Calu3 (cell line): ENCODE measurements around the gene CFAP57. TPM values are rescaled to one million over a fixed set of nuclear protein-coding genes. Genes with fewer than 3 reads are reported as not detected.
A peak's percentile ranks its signal among the peaks of the same experiment; 100 is the strongest.

Experiments used
- BruUV-seq: library from RNA; stranded (reverse); fragments of 400-500 nt; replicated peaks from 2 replicates; lab custom pipeline; 2021; lab: Mats Ljungman, UMichigan
- CTCF ChIA-PET: fragments of 300-600 bp; sonication (Branson Sonifier 250); formaldehyde crosslinking; loops from one replicate; lab custom pipeline; 2022; ENCODE audit warnings: antibody characterized with exemption; lab: Charles Lee
- DNase-seq: peaks from one replicate; pipeline ENCODE4 v3.0.0; 2022
- H3K27ac Mint-ChIP-seq: one replicate; pipeline ENCODE4 v1.8.0; 2022; ENCODE audit warnings: mixed read lengths; ENCODE audit not compliant: unreplicated experiment
- H3K27me3 Mint-ChIP-seq: one replicate; pipeline ENCODE4 v1.8.0; 2022; ENCODE audit warnings: mixed read lengths; ENCODE audit not compliant: unreplicated experiment
- H3K36me3 Mint-ChIP-seq: one replicate; pipeline ENCODE4 v1.8.0; 2022; ENCODE audit warnings: mild to moderate bottlenecking, moderate library complexity, mixed read lengths; ENCODE audit not compliant: insufficient read depth, unreplicated experiment
- H3K4me1 Mint-ChIP-seq: one replicate; pipeline ENCODE4 v1.8.0; 2022; ENCODE audit warnings: mild to moderate bottlenecking, low read depth, mixed read lengths; ENCODE audit not compliant: unreplicated experiment
- H3K4me3 Mint-ChIP-seq: one replicate; pipeline ENCODE4 v1.8.0; 2022; ENCODE audit warnings: mild to moderate bottlenecking, low read depth, moderate library complexity, mixed read lengths; ENCODE audit not compliant: unreplicated experiment
- H3K9me3 Mint-ChIP-seq: one replicate; pipeline ENCODE4 v1.8.0; 2022; ENCODE audit warnings: low read depth, mixed read lengths; ENCODE audit not compliant: unreplicated experiment
- CTCF ChIP-seq: fragments of 200-600 bp; IDR thresholded peaks from one replicate; pipeline ENCODE4 v1.8.0; 2022; ENCODE audit warnings: antibody characterized with exemption; ENCODE audit not compliant: unreplicated experiment
- intact Hi-C: fragments of 100-400 bp; cut with micrococcal nuclease; formaldehyde crosslinking; loops from one replicate; pipeline ENCODE4 v1.10.0; 2022; ENCODE audit not compliant: unreplicated experiment
- total RNA-seq: library from RNA; stranded (reverse); gene quantifications from 2 replicates; pipeline ENCODE4 v1.2.3, GENCODE V29; 2022

CFAP57 gene
- total RNA-seq, 1 experiment from 2014 or later = 0.26 TPM

DNA sequence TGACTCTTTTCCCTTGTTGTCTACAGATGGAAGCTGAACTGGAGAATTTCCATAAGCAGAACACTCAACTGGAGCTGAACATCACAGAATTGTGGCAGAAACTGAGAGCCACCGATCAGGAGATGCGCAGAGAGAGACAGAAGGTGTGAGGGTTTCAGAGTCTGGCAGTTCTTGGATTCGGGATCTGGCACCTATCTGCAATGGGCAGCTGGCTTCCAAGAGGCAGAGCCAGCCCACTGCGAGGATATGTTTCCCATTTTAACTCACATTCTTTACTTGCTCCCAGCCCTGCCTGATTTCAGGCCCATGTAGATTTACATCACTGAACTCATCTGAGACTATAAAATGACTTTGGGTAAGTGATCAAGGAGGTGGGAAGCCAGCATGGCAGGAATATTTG, 60.4 kb downstream of the CFAP57 start:
- no peak overlapping the region for H3K4me3 Mint-ChIP-seq
- intact Hi-C loops = no loop called here
- no peak for TF ChIP-seq CTCF
- H3K9me3 Mint-ChIP-seq = no peaks in the 10 kb centered on the region
- no peak for DNase-seq
- peak overlapping the region; percentile 19 for H3K27ac Mint-ChIP-seq
- CTCF ChIA-PET = interaction anchor here (1.0 to 2.4 kb wide), 3 partner anchors 126 to 182 kb away, joined by 3 to 8 read pairs (median 6); partner anchors contain the start of gene CDC20
- H3K27me3 Mint-ChIP-seq = no peaks in the 10 kb centered on the region
- peaks cover 34% of the 10 kb centered on the region for H3K4me1 Mint-ChIP-seq
- BruUV-seq = TSS peak; percentile 95
- H3K36me3 Mint-ChIP-seq = no peaks in the 10 kb centered on the region

- H3K9me3 Mint-ChIP-seq = no peaks in the 10 kb centered on the region
- no peak overlapping the region for H3K4me3 Mint-ChIP-seq
- intact Hi-C loops = no loop called here
- BruUV-seq = no TSS peak
- CTCF ChIA-PET = interaction anchor here (2.0 to 2.4 kb wide), 2 partner anchors 125 to 181 kb away, joined by 6 to 8 read pairs; partner anchors contain the start of gene CDC20
- no peaks in the 10 kb centered on the region for H3K36me3 Mint-ChIP-seq
- TF ChIP-seq CTCF = no peak
- DNase-seq = no peak
- H3K4me1 Mint-ChIP-seq = peaks cover 33% of the 10 kb centered on the region
- H3K27ac Mint-ChIP-seq = no peak overlapping the region
- no peaks in the 10 kb centered on the region for H3K27me3 Mint-ChIP-seq
Observed at GRCh38 chr1:43233631-43234030, 61.5 kb downstream of the CFAP57 start.

DNA sequence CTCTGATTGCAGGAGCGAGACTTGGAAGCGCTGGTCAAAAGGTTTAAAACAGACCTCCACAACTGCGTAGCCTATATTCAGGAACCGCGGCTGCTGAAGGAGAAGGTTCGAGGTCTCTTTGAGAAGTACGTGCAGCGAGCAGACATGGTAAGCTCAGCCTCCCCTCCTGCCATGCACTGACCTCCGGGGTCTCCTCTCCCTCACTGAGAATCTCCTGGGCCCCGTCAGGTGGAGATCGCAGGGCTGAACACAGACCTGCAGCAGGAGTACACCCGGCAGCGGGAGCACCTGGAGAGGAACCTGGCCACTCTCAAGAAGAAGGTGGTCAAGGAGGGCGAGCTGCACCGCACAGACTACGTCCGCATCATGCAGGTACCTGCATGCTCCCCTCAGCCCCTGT, 62.1 kb downstream of the CFAP57 start:
- Mint-ChIP-seq H3K9me3 (no peaks in the 10 kb centered on the region), H3K4me3 (no peak overlapping the region), H3K27ac (no peak overlapping the region), H3K36me3 (no peaks in the 10 kb centered on the region), H3K27me3 (no peaks in the 10 kb centered on the region), H3K4me1 (peaks cover 33% of the 10 kb centered on the region)
- intact Hi-C loops = no loop called here
- TF ChIP-seq CTCF = no peak
- BruUV-seq = no TSS peak
- CTCF ChIA-PET = no interaction called here
- DNase-seq = no peak

DNA sequence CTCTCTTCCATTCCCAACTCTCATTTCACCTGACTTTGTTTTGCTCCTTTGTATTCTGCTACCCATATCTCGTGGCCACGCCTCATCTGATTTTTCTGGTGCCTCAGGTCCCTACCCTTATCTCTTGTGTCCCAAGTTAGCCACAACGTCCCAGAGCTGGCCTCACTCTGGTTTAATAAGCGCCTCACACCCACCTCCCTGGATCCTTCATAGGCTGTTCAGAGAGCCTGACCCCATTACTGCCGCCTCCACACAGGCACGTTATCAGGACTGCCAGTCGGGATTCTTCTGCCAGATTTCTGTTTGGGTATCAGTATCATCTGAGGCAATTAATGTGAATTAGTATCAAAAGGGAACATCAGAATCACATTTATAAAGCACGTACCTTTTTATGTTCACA, 62.9 kb downstream of the CFAP57 start:
- peaks cover 33% of the 10 kb centered on the region for H3K4me1 Mint-ChIP-seq
- H3K9me3 Mint-ChIP-seq = no peaks in the 10 kb centered on the region
- no peaks in the 10 kb centered on the region for H3K27me3 Mint-ChIP-seq
- no peak overlapping the region for H3K4me3 Mint-ChIP-seq
- no peak for DNase-seq
- CTCF ChIA-PET = no interaction called here
- TF ChIP-seq CTCF = no peak
- no peaks in the 10 kb centered on the region for H3K36me3 Mint-ChIP-seq
- intact Hi-C loops = loop anchor here (5.0 kb wide), 1 partner anchor 122 kb away; the partner anchor contains the start of gene CDC20
- no peak overlapping the region for H3K27ac Mint-ChIP-seq
- BruUV-seq = no TSS peak
